ENCODE measurements around the gene KIF5C.

Gene KIF5C

GRCh38 chr2:149021271-149021719 lies 146.3 kb downstream of the KIF5C start:
- no peak for DNase-seq

GRCh38 chr2:149021761-149022160 lies 146.7 kb downstream of the KIF5C start:
- DNase-seq, result no peak

- no peak for DNase-seq
Measured at GRCh38 chr2:149023091-149023490, 148.1 kb downstream of the KIF5C start.

- DNase-seq, result no peak
Measured at GRCh38 chr2:149027590-149028250, 152.7 kb downstream of the KIF5C start.

- no peak for DNase-seq
Measured at GRCh38 chr2:149028377-149028776, 153.3 kb downstream of the KIF5C start.

- no peak for DNase-seq
Measured at GRCh38 chr2:149028891-149029290, 153.9 kb downstream of the KIF5C start.

GRCh38 chr2:149029307-149029965 lies 154.4 kb downstream of the KIF5C start:
- no peak for DNase-seq

GRCh38 chr2:149031396-149031795 lies 156.4 kb downstream of the KIF5C start:
- DNase-seq, result no peak

- DNase-seq, result no peak
Measured at GRCh38 chr2:149033716-149034115, 158.7 kb downstream of the KIF5C start.

- no peak for DNase-seq
Measured at GRCh38 chr2:149034406-149034805, 159.4 kb downstream of the KIF5C start.

- no peak for DNase-seq
Measured at GRCh38 chr2:149036507-149037293, 161.7 kb downstream of the KIF5C start.

GRCh38 chr2:149037851-149038250 lies 162.8 kb downstream of the KIF5C start:
- DNase-seq, result no peak

- DNase-seq, result no peak
Measured at GRCh38 chr2:149038442-149039212, 163.6 kb downstream of the KIF5C start, which contains the start of gene LYPD6B. Gene LYPD6B (plus strand): TSS chr2:149038699. CDS start chr2:149130949, 92,250 bp downstream.

GRCh38 chr2:149039213-149039724 lies 164.2 kb downstream of the KIF5C start:
- no peak for DNase-seq

- DNase-seq, result no peak
Measured at GRCh38 chr2:149040451-149040850, 165.4 kb downstream of the KIF5C start.

GRCh38 chr2:149041482-149041881 lies 166.5 kb downstream of the KIF5C start:
- DNase-seq, result no peak

GRCh38 chr2:149042881-149043280 lies 167.9 kb downstream of the KIF5C start:
- DNase-seq, result no peak

- no peak for DNase-seq
Measured at GRCh38 chr2:149044500-149044899, 169.5 kb downstream of the KIF5C start.

GRCh38 chr2:149047118-149047517 lies 172.1 kb downstream of the KIF5C start:
- DNase-seq, result no peak

GRCh38 chr2:149049142-149049541 lies 174.1 kb downstream of the KIF5C start:
- no peak for DNase-seq

- no peak for DNase-seq
Measured at GRCh38 chr2:149050188-149050587, 175.2 kb downstream of the KIF5C start.

GRCh38 chr2:149055751-149056150 lies 180.7 kb downstream of the KIF5C start:
- peak; percentile 35 for DNase-seq
